Measurements from ENCODE around the gene CCDC170.

DNA sequence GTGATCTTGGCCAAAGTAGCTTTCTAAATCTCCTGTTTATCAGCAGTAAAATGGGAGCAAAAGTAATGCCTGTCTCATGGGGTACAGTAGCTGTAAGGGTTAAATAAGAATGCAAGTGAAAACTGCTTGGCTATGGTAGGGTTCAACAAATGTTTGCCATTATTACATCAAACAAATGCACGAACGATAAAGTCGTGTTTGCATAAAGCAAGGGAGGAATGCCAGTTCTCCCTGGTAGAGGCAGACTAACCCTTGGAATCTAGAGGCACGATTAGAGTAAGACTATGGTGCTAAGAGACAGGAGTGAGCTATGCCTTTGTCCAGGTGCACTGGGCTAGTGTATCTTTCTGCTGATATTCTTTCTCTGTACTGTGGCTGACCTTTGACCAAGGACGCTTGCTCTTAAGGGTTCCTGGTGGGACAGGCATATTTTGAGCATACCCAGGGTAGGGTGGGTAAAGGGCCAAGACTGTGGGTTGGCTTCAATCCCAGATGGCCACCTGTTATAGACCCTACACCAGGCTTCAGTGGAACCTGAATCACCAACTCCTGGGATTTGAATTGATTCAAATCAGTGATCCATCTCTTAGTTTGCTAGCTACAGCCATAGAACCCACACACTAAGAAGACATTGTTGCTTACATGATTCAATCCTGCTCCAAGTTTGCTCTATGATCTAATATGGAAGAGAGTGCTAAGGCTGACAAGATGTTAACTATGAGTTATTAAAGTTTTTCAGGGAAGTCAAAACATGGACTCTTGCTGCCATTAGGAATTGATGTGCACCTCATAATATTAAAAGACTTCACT is 139.9 kb downstream of the CCDC170 start:
- no peak for TF ChIP-seq POLR2A (IDR thresholded peaks at IDR 0.05)
- TF ChIP-seq, protein P1, sequence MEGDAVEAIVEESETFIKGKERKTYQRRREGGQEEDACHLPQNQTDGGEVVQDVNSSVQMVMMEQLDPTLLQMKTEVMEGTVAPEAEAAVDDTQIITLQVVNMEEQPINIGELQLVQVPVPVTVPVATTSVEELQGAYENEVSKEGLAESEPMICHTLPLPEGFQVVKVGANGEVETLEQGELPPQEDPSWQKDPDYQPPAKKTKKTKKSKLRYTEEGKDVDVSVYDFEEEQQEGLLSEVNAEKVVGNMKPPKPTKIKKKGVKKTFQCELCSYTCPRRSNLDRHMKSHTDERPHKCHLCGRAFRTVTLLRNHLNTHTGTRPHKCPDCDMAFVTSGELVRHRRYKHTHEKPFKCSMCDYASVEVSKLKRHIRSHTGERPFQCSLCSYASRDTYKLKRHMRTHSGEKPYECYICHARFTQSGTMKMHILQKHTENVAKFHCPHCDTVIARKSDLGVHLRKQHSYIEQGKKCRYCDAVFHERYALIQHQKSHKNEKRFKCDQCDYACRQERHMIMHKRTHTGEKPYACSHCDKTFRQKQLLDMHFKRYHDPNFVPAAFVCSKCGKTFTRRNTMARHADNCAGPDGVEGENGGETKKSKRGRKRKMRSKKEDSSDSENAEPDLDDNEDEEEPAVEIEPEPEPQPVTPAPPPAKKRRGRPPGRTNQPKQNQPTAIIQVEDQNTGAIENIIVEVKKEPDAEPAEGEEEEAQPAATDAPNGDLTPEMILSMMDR (IDR thresholded peaks at IDR 0.05) = no peak

Measured in Peyer's patch (tissue), 4 donors.